ENCODE measurements around the gene ZPR1. TPM values are rescaled to one million over a fixed set of nuclear protein-coding genes. Genes with fewer than 3 reads are reported as not detected.

The ZPR1 gene
- polyA plus RNA-seq, 1 donor = 59.2 TPM

Other genes with a start within 250 kb of the ZPR1 start
- 41.3 TPM for gene BUD13, start 15.0 kb downstream of the ZPR1 start, polyA plus RNA-seq (ENCODE audit: insufficient read length)
- not detected for gene APOA5, start 3.9 kb upstream of the ZPR1 start, polyA plus RNA-seq (ENCODE audit: insufficient read length)
- gene APOA4, start 35.3 kb upstream of the ZPR1 start, polyA plus RNA-seq (ENCODE audit: insufficient read length) = not detected
- gene APOC3, start 41.9 kb upstream of the ZPR1 start, polyA plus RNA-seq (ENCODE audit: insufficient read length) = 9.2 TPM
- 97.1 TPM for gene APOA1, start 49.6 kb upstream of the ZPR1 start, polyA plus RNA-seq (ENCODE audit: insufficient read length)

Data from left kidney (tissue), 1 donor.